Stimulated activated CD8-positive, alpha-beta memory T cell treated with anti-CD3 and anti-CD28 coated beads, Interleukin-4, amount 100 ng/mL, for 1 hour (primary cell): ENCODE data around the gene CLASP1.
"Not testable (repeated sequence)": the region's sequence is repeated elsewhere in the genome, so short reads cannot be mapped to it uniquely, and the experiment has no call there.

Experiments
- DNase-seq, 2 donors: peaks; one replicate each; pipeline ENCODE4 v3.0.0-alpha.2; 2020; ENCODE audit warnings: low read depth in 2 of 2, low spot score in 1 of 2

Gene CLASP1

DNA sequence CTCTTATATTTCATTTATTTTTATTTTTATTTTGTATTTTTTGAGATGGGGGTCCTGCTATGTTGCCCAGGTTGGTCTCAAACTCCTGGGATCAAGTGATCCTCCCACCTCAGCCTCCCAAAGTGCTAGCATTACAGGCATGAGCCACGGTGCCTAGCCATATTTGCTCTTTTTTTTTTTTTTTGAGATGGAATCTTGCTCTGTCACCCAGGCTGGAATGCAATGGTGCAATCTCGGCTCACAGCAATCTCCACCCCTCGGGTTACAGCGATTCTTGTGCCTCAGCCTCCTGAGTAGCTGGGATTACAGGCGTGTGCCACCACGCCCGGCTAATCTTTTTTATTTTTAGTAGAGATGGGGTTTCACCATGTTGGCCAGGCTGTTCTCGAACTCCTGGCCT lies 317.9 kb downstream of the CLASP1 start:
- not testable (repeated sequence) for DNase-seq

- DNase-seq: no peak
Measured at GRCh38 chr2:121330921-121331320, 318.3 kb downstream of the CLASP1 start.

GRCh38 chr2:121329786-121330185 lies 319.5 kb downstream of the CLASP1 start:
- DNase-seq: no peak

DNA sequence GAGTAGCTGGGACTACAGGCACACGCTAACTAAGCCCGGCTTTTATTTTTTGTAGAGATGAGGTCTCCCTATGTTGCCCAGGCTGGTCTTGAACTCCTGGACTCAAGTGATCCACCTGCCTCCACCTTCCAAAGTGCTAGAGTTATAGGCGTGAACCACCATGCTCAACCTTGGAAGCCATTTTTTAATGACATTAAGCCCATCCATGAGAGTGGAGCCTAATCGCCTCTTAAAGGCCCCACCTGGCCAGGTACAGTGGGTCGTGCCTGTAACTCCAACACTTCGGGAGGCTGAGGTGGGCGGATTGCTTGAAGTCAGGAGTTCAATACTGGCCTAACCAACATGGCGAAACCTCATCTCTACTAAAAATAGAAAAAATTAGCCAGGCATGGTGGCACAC lies 322.6 kb downstream of the CLASP1 start:
- no peak for DNase-seq

DNA sequence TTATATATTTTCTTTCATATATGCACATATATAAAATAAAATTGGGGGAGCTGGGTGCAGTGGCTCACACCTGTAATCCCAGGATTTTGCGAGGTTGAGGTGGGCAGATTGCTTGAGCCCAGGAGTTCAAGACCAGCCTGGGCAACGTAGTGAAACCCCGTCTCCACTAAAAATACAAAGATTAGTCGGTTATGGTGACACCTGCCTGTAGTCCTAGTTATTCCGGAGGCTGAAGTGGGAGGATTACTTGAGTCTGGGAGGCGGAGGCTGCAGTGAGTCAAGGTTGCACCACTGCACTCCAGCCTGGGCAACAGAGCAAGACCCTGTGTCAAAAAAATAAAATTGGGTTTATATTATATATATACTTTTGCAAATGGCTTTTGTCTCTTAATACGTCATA lies 324.7 kb downstream of the CLASP1 start:
- DNase-seq: no peak

DNA sequence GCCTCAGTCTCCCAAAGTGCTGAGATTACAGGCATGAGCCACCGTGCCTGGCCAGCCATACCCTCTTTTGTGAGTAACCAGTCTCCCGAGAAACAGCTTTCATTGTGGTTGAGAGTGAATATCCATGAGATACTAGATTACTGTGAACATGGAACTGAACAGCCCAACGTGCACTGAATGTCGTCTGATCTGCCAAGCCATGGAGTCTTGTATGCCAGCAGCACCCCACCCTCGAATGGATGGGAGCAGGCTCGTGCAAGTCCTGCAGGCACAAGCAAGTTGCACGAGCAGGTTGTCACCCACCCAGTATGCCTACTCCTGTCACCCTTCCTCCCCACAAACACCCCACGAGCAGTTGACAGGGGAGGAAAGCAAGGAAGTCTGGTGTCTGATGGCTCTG lies 327.8 kb downstream of the CLASP1 start:
- no peak for DNase-seq

DNA sequence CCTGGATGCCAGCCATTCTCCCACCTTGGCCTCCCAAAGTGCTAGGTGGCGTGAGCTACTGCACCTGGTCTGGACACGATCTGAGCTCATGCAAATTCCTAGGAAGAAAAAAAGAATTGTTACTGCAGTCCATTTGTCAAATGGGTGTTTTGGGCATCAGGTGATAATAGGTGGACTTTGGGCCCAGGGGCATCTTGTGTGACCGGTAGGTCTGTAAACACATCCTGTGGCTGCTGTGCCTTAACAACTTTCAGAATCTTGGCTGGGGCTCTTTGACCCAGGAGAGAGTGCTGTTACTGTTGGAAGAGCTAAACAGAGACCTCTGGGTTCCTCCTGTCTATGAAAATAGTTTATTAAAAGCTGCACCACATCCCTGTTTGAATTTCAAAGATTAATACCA lies 329.3 kb downstream of the CLASP1 start:
- DNase-seq: no peak

- no peak for DNase-seq
Measured at GRCh38 chr2:121316986-121317385, 332.3 kb downstream of the CLASP1 start.

GRCh38 chr2:121313701-121314100 lies 335.6 kb downstream of the CLASP1 start:
- DNase-seq: not testable (repeated sequence)

DNA sequence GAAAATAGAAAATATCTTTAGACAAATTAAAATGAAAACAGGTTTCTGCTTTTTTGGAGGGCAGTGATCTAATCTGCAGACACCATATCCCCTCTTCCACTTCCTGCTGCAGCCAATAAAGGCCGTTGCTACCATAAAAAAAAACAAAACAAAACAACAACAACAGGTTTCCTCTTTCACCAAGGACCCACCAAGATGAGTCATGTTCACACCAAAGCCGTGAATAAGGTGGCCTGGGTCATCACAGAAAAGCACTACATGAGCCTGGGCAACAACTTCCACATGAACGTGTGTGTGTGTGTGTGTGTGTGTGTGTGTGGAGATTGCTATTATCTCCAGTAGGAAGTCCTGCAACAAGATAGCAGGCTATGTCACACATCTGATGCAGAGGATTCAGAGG lies 339.5 kb downstream of the CLASP1 start:
- DNase-seq: no peak

DNA sequence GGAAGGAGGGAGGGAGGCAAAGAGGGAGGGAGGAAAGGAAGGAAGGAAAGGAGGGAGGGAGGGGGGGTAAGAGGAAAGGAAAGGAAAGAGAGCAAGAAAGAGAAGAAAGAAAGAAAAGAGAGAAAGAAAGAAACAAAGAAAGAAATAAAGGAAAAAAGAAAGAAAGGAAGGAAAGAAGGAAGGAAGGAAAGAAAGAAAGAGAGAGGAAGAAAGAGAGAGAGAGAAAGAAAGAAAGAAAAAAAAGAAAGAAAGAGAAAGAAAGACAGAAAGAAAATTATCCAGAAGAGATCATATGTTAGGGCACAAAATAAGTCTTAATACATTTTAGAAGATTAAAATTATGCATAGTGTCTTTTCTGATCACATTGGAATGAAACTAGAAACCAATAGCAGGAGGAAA lies 339.9 kb downstream of the CLASP1 start:
- DNase-seq: no peak

- DNase-seq: no peak
Measured at GRCh38 chr2:121307048-121307447, 342.2 kb downstream of the CLASP1 start.

- DNase-seq: no peak
Measured at GRCh38 chr2:121304941-121305340, 344.3 kb downstream of the CLASP1 start.

DNA sequence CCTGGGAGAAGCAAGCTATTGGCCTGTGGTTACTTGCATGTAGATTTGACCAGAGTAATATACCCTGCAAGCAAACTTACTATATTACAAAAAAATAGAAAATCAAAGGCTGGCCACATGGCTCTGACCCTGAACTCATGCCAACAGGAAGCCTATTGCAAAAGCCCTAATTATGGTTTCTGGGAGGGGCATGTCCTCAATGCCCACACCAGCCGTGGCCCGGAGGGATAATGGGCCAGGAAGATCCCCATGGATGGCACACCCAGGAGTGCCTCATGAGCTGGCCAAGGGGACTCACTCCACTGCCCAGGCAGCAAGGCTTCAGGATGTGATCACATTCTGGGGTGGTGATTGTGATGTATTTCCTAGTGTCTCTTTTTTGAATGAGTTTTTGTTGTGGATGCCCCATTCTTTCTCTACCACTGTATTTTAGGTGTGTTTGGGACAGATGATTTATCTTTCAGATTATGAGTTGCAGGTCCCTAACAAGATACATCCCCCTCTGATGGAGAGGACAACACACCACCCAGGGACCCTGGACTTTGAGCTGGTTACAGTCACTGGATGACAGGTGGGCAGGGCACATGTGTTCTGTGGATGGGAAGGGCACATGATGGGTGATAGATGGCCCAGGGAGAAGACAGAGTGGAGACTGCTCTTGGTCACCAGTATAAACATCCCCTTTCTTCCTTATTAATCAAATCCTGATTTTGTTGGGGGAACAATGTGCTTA lies 345.6 kb downstream of the CLASP1 start:
- DNase-seq: no peak

DNA sequence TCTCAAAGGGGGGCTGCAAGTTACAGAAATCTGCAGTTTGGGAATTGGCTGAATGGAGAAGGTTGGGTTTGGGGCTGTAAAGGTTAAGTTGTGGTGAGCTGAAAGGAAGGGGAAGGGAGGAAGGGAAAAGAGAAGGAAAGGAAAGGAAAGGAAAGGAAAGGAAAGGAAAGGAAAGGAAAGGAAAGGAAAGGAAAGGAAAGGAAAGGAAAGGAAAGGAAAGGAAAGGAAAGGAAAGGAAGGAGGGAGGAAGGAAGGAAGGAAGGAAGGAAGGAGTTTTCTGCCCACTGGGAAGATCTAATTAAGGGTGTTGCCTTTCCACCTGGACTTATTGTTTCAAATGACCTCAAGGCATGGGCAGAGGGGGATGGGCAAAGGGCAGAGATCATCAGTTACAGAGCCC lies 348.1 kb downstream of the CLASP1 start:
- DNase-seq: not testable (repeated sequence)

GRCh38 chr2:121298476-121298875 lies 350.8 kb downstream of the CLASP1 start:
- DNase-seq: no peak

- DNase-seq: not testable (repeated sequence)
Measured at GRCh38 chr2:121297866-121298265, 351.4 kb downstream of the CLASP1 start.

DNA sequence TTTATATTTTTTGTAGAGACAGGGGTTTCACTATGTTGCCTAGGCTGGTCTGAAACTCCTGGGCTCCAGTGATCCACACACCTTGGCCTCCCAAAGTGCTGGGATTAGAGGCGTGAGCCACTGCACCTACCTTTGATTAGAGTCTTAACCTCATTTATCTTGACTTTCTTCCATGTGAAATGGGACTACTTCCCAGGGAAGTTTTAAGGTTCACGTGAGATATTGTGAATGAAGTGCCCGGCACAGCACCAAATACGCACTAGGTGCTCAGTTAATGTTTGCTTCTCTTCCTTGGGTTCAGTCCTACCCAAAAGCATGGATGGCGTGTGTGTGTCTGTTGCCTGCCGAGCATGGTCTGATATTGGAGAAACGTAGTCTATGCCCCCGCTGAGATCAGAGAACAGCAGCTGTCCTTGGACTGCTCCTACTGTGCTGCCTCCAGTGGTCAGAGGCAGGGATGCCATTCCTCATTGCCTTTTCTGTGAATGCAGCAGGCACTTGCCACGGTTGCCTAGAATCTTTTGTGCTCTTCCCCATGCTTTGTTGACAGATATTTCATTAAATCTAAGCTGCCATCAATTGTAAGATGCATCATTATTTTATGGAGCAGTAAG lies 351.9 kb downstream of the CLASP1 start:
- no peak for DNase-seq

DNA sequence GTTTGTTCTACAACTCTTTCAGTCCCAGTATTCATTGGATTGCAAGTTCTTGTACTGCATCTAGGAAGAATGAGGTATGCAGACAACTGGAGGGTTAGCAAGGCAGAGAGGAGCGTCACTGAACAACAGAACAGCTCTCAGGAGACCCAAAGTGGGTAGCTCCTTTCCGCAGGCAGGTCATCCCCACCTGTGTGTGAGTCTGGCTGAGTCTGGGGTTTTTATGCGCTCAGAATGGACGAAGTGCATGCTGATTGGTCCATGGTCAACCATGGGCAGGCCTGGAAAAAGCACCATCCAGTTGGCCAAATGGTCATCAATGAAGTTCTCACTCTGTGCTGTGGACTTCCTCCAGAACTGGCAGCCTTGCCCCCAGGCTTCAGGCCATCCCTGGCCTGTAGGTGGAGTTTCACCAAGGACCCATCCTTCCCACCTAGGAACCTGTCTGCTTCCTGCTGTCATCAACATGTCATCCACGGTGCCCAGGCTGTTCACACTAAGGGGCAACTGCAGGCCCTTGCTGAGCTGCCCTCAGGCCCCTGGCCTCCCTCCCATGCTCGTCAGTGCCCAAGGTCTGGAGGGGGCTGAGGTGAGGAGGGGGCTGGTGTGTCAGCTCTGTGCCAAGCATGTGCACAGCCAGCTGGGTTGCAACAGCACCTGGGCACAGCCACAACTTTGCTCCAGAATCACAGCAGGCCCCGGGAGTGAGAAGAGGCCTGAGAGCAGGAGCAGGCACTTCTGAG lies 353.2 kb downstream of the CLASP1 start:
- no peak for DNase-seq

DNA sequence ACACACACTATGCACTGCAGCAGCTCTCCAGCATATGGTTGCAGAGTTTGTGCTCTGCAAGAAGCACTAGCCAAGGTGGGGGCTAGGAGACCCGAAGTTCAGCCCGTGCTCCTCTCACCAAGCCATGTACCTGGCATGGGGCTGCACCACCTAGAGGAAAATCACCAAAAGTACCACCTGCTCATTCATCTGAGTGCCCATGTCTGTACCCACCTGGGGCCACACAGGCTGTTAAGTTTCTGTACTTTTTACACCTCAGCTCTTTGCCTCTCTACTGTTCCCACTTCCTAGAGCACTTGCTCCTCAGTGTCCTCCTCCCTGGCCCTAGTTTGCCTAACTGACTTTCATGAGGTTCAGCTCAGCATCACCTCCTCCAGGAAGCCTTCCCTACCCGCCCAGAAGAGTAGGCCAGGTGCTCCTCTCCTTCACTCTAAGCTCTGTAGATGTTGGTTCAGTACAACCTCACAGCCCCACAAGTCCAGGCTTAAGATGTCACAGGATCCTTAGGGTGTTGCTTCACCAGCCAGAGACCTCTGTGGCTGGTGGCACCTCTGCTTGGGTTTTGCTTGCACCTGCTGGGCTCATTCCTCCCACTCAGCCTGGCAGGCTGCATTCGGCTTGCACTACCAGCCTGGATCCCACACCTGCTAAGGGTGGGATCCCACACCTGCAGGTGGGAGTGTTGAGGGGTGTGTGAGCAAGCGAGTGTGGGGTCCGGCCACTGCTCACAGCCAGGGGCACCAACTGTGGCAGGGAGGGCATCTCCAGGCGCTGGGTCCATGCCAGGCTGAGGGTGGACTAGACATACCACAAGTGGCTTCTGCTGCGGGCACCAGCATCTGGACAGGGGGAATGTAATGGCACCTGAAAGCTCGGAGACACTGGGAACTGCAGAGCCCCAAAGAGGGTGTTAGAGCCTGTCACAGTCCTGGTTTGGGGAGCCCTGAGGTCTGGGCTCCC lies 354.1 kb downstream of the CLASP1 start:
- DNase-seq: no peak
